B cell (primary cell): ENCODE data around the gene ZNF354B. TPM values are rescaled to one million over a fixed set of nuclear protein-coding genes. Genes with fewer than 3 reads are reported as not detected.
"Not testable (repeated sequence)": the region's sequence is repeated elsewhere in the genome, so short reads cannot be mapped to it uniquely, and the experiment has no call there.

Source experiments
- ATAC-seq: fragments of 200-7000 bp; cut with Tn5 transposase; one replicate; pipeline ENCODE4 v1.10.0; 2021; ENCODE audit warnings: low read depth, mild to moderate bottlenecking, moderate number of reproducible peaks, moderate library complexity
- CTCF ChIA-PET: fragments of 350-600 bp; sonication (Branson Sonifier 250); formaldehyde crosslinking; loops from one replicate; lab custom pipeline; 2021; ENCODE audit warnings: antibody characterized with exemption, inconsistent platforms; lab: Charles Lee
- POLR2A ChIA-PET: fragments of 350-600 bp; sonication (Branson Sonifier 250); formaldehyde crosslinking; loops from one replicate; lab custom pipeline; 2021; ENCODE audit warnings: antibody characterized with exemption; lab: Charles Lee
- DNase-seq: peaks from one replicate; pipeline ENCODE4 v3.0.0; 2013
- H2AFZ ChIP-seq: 2 replicates; pipeline ENCODE4 v1.6.1; 2012; ENCODE audit warnings: mild to moderate bottlenecking, low read depth, low read length; ENCODE audit not compliant: insufficient read depth, poor library complexity, severe bottlenecking
- H3K27ac ChIP-seq, 2 donors: 1 replicate in 1 of 2; 2 replicates in 1 of 2; pipeline ENCODE4 v1.5.1; 2012 to 2013; ENCODE audit warnings: low read length in 2 of 2, mild to moderate bottlenecking in 2 of 2, moderate library complexity in 1 of 2
- H3K27me3 ChIP-seq, 4 experiments: fragments of 200-600 bp in 1 of 4; sonication (generic) in 1 of 4; replicated peaks in 1 of 4; 1 replicate in 2 of 4; 2 replicates in 2 of 4; pipeline versions ENCODE4 v1.6.1 to v1.7.0; 2013 to 2016; ENCODE audit warnings: low read length in 3 of 4, mild to moderate bottlenecking in 2 of 4, mixed read lengths in 1 of 4, moderate library complexity in 1 of 4; ENCODE audit not compliant: insufficient read depth in 4 of 4, control insufficient read depth in 3 of 4; ENCODE audit errors: control extremely low read depth in 1 of 4
- H3K36me3 ChIP-seq, 2 experiments: replicated peaks in 1 of 2; 1 replicate in 1 of 2; 2 replicates in 1 of 2; pipeline versions ENCODE4 v1.6.1 to v1.7.1; 2013; ENCODE audit warnings: low read length in 1 of 2; ENCODE audit not compliant: insufficient read depth in 2 of 2, control insufficient read depth in 1 of 2; ENCODE audit errors: control extremely low read depth in 1 of 2, extremely low read depth in 1 of 2
- H3K4me1 ChIP-seq, 2 donors: fragments of 200-600 bp in 1 of 2; sonication (generic) in 1 of 2; 1 replicate in 1 of 2; 2 replicates in 1 of 2; pipeline versions ENCODE4 v1.5.1 to v1.6.1; 2013 to 2017; ENCODE audit warnings: low read length in 2 of 2; ENCODE audit not compliant: control insufficient read depth in 2 of 2, insufficient read depth in 2 of 2
- H3K4me2 ChIP-seq: replicated peaks from 2 replicates; pipeline ENCODE3; 2012; ENCODE audit warnings: mild to moderate bottlenecking, low read depth, low read length; ENCODE audit not compliant: poor library complexity, severe bottlenecking
- H3K4me3 ChIP-seq, 5 experiments: fragments of 200-600 bp in 1 of 5; sonication (generic) in 1 of 5; 1 replicate in 3 of 5; 2 replicates in 2 of 5; pipeline versions ENCODE4 v1.5.1 to v1.7.0; 2011 to 2016; ENCODE audit warnings: low read length in 4 of 5, mild to moderate bottlenecking in 4 of 5, low read depth in 2 of 5, control low read depth in 1 of 5, moderate library complexity in 1 of 5; ENCODE audit not compliant: insufficient read depth in 1 of 5; ENCODE audit errors: control extremely low read depth in 1 of 5, extremely low read depth in 1 of 5
- H3K79me2 ChIP-seq: fragments of 200-600 bp; sonication (generic); one replicate; pipeline ENCODE4 v1.6.0; 2016; ENCODE audit warnings: low read length; ENCODE audit not compliant: control insufficient read depth, insufficient read depth
- H3K9ac ChIP-seq: fragments of 200-600 bp; sonication (generic); 2 replicates; pipeline ENCODE4 v1.6.1; 2017; ENCODE audit warnings: mild to moderate bottlenecking, low read length, moderate library complexity
- H3K9me3 ChIP-seq, 3 donors: one replicate each; pipeline versions ENCODE4 v1.6.1 to v1.7.1; 2013; ENCODE audit warnings: low read length in 2 of 3; ENCODE audit not compliant: control insufficient read depth in 2 of 3, insufficient read depth in 1 of 3; ENCODE audit errors: control extremely low read depth in 1 of 3
- H4K20me1 ChIP-seq: 2 replicates; pipeline ENCODE4 v1.6.0; 2012; ENCODE audit warnings: mild to moderate bottlenecking, low read length; ENCODE audit not compliant: insufficient read depth, control insufficient read depth, poor library complexity, severe bottlenecking
- H3K27ac Mint-ChIP-seq: one replicate; pipeline ENCODE4 v1.8.0; 2021; ENCODE audit warnings: mixed read lengths
- H3K27me3 Mint-ChIP-seq: one replicate; pipeline ENCODE4 v1.8.0; 2021; ENCODE audit warnings: mixed read lengths
- H3K4me1 Mint-ChIP-seq: one replicate; pipeline ENCODE4 v1.8.0; 2021; ENCODE audit warnings: mixed read lengths
- H3K4me3 Mint-ChIP-seq: one replicate; pipeline ENCODE4 v1.8.0; 2021; ENCODE audit warnings: mixed read lengths
- H3K9me3 Mint-ChIP-seq: one replicate; pipeline ENCODE4 v1.8.0; 2022; ENCODE audit warnings: mixed read lengths; ENCODE audit not compliant: insufficient read depth
- CTCF ChIP-seq: fragments of 200-600 bp; IDR thresholded peaks from one replicate; pipeline ENCODE4 v1.8.0; 2022; ENCODE audit warnings: antibody characterized with exemption, mild to moderate bottlenecking
- EZH2 ChIP-seq: IDR thresholded peaks from 2 replicates; pipeline ENCODE4 v1.6.1; 2012; ENCODE audit warnings: borderline replicate concordance, low read depth, mild to moderate bottlenecking, moderate library complexity, low read length; ENCODE audit not compliant: insufficient read depth, poor library complexity, severe bottlenecking
- WGBS: methylation state at CpG from one replicate; pipeline ENCODE4 v1.1.5; 2013; ENCODE audit warnings: missing lambda C conversion rate; ENCODE audit not compliant: insufficient coverage; 5-methylcytosine and 5-hydroxymethylcytosine counted together
- intact Hi-C: fragments of 100-400 bp; cut with micrococcal nuclease; formaldehyde crosslinking; loops from one replicate; pipeline ENCODE4 v1.10.0; 2022
- polyA plus RNA-seq: library from polyadenylated mRNA; depleted of rRNA; stranded (reverse); fragments of >200 nt; gene quantifications from 2 replicates; pipeline ENCODE4 v1.2.3, GENCODE V29; 2012
- total RNA-seq, 2 donors: library from RNA; stranded (reverse); fragments of 120-200 nt in 1 of 2; gene quantifications; 1 replicate in 1 of 2; 2 replicates in 1 of 2; pipeline versions ENCODE4 v1.2.3 to v1.2.4, GENCODE V29; 2013 to 2022

ZNF354B gene
- total and polyA plus RNA-seq, 2 donors (not counting 1 experiment from before 2014, with no cell fraction given) = 19.5 to 34.6 TPM

GRCh38 chr5:178839319-178839704 is 20.4 kb upstream of the ZNF354B start:
- Histone ChIP-seq H3K79me2 (no peaks in the 10 kb centered on the region), H3K36me3 (no peaks in the 10 kb centered on the region), H3K27ac (no peak overlapping the region), H3K4me1 (no peaks in the 10 kb centered on the region), H3K27me3 (no peaks in the 10 kb centered on the region), H3K4me2 (no peak overlapping the region), H2AFZ (no peak overlapping the region), H3K9ac (no peak overlapping the region), H3K9me3 (no peaks in the 10 kb centered on the region), H3K4me3 (no peak overlapping the region), H4K20me1 (no peaks in the 10 kb centered on the region)
- H3K9me3 Mint-ChIP-seq = no peaks in the 10 kb centered on the region
- POLR2A ChIA-PET = no interaction called here
- no peak overlapping the region for H3K27ac Mint-ChIP-seq
- TF ChIP-seq EZH2 (no peak), CTCF (peak; percentile 32)
- WGBS = 32% methylated on average over 6 of the region's 6 CpGs
- ATAC-seq (peak; percentile 28), DNase-seq (peak; percentile 47)
- CTCF ChIA-PET = no interaction called here
- intact Hi-C loops = loop anchor here (5.0 kb wide), 1 partner anchor 557 kb away; no protein-coding TSS in a partner anchor
- H3K4me1 Mint-ChIP-seq = no peaks in the 10 kb centered on the region
- H3K27me3 Mint-ChIP-seq = peaks cover 5% of the 10 kb centered on the region
- H3K4me3 Mint-ChIP-seq = no peak overlapping the region

- H3K36me3 ChIP-seq, H3K27ac Mint-ChIP-seq, H3K9me3 ChIP-seq, H3K79me2 ChIP-seq, H3K4me1 Mint-ChIP-seq, H3K9ac ChIP-seq, intact Hi-C loops, DNase-seq, H3K27me3 Mint-ChIP-seq, H2AFZ ChIP-seq, H3K4me2 ChIP-seq, H3K4me3 ChIP-seq, H4K20me1 ChIP-seq, H3K27me3 ChIP-seq, H3K4me3 Mint-ChIP-seq, CTCF ChIA-PET, ATAC-seq, H3K27ac ChIP-seq, H3K4me1 ChIP-seq, POLR2A ChIA-PET, H3K9me3 Mint-ChIP-seq: not testable (repeated sequence)
- WGBS = 87% methylated on average over 10 of the region's 11 CpGs
Observed at GRCh38 chr5:178840399-178840798, 19.4 kb upstream of the ZNF354B start.
